Hematopoietic multipotent progenitor cell treated with erythropoietin and hydrocortisone succinate and interleukin-3 and kit ligand, for 15 days (in vitro differentiated cells): ENCODE results near the gene UNC45A.
"Not testable (repeated sequence)": the region's sequence is repeated elsewhere in the genome, so short reads cannot be mapped to it uniquely, and the experiment has no call there.

Source experiments
- DNase-seq: peaks from one replicate; pipeline ENCODE4 v3.0.0-alpha.2; 2015; ENCODE audit warnings: low spot score

UNC45A gene

GRCh38 chr15:90903733-90904536 lies 31.1 kb upstream of the UNC45A start:
- DNase-seq, result peak; percentile 80

DNA sequence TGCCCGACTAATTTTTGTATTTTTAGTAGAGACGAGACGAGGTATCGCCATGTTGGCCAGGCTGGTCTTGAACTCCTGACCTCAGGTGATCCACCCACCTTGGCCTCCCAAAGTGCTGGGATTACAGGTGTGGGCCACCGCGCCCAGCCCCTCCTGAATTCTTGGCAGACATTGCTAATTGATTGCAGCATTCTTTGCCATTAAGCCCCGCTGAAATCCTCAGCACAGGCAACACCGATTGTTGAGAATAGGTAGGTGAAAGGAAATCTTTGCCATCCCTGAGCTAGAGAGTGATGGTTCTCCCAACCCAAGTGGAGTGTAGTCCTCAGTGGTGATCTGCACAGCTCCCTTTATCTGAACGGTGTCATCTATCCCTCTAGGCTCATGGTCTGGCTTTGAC lies 30.3 kb upstream of the UNC45A start:
- no peak for DNase-seq

DNA sequence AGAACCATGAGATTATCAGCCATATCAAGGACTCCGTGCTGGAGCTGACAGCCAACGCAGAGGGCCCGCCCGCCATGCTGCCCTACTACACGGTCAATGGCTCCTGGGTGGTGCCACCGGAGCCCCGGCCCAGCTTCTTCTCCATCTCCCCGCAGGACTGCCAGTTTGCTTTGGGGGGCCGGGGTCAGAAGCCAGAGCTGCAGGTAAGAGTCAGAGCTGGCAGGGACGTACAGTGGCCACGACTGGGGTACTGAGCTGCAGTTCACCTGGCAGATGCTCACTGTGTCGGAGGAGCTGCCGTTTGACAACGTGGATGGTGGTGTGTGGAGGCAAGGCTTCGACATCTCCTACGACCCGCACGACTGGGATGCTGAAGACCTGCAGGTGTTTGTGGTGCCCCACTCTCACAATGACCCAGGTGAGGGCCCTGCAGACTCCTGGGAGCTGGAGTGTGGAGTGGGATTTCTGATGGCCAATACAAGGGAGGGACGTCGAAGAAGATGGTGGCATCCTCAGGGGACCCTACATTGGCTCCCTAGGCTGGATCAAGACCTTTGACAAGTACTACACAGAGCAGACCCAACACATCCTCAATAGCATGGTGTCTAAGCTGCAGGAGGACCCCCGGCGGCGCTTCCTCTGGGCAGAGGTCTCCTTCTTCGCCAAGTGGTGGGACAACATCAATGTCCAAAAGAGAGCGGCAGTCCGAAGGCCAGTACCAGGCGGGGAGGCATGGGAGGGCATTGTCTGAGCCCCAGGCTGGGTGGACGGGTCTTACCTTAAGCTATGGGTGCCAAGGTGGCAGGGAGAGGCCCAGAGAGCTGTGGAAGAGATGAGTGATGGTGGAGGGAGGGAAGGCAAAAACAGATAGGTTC lies 29.5 kb upstream of the UNC45A start:
- DNase-seq, result no peak

GRCh38 chr15:90906181-90906849 lies 28.8 kb upstream of the UNC45A start:
- DNase-seq, result no peak

DNA sequence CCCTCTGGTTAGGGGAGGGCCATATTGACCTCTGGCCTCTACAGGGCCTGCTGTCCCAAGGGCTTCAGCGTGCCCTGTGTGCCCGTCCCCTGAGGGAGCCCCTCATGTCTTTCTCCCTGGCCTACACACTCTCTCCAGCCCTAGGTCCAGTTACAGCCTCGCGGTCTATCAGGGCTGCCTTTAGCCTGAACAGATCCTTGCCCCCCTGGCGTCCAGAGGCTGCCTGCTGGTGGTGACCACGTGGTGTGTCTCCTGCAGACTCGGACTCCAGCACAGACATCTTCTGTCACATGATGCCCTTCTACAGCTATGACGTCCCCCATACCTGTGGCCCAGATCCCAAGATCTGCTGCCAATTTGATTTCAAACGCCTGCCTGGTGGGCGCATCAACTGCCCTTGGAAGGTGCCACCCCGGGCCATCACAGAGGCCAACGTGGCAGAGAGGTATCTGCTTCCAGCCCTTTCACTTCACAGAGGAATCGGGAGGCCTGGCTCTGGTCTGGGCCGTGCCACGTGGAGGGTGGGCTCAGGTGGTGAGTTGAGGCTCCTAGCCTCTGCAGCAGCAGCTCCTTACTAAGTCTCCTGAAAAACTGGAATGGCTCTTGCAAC lies 27.9 kb upstream of the UNC45A start:
- DNase-seq, result no peak

GRCh38 chr15:90907838-90908507 lies 27.1 kb upstream of the UNC45A start:
- no peak for DNase-seq

DNA sequence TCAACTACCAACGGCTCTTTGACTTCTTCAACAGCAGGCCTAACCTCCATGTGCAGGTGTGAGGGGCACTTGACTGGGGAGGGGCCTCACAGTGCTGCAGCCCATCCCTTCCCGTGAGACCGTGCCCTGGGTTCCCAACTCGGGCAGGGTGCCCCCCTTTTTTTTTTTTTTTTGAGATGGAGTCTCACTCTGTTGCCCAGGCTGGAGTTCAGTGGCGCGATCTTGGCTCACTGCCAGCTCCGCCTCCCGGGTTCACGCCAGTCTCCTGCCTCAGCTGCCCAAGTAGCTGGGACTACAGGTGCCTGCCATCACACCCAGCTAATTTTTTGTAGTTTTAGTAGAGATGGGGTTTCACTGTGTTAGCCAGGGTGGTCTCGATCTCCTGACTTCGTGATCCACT lies 25.6 kb upstream of the UNC45A start:
- not testable (repeated sequence) for DNase-seq

DNA sequence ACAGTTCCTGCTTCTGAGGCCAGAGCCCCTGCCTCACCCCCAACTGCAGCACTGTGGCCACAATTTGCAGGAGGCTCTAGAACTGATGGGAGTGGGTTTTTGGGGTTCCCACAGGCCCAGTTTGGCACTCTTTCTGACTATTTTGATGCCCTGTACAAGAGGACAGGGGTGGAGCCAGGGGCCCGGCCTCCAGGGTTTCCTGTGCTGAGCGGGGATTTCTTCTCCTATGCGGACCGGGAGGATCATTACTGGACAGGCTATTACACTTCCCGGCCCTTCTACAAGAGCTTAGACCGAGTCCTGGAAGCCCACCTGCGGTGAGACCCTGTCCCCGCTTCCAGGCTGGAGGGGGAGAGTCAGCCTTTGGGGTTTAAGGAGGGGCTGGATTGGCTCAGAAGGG lies 25.1 kb upstream of the UNC45A start:
- no peak for DNase-seq

DNA sequence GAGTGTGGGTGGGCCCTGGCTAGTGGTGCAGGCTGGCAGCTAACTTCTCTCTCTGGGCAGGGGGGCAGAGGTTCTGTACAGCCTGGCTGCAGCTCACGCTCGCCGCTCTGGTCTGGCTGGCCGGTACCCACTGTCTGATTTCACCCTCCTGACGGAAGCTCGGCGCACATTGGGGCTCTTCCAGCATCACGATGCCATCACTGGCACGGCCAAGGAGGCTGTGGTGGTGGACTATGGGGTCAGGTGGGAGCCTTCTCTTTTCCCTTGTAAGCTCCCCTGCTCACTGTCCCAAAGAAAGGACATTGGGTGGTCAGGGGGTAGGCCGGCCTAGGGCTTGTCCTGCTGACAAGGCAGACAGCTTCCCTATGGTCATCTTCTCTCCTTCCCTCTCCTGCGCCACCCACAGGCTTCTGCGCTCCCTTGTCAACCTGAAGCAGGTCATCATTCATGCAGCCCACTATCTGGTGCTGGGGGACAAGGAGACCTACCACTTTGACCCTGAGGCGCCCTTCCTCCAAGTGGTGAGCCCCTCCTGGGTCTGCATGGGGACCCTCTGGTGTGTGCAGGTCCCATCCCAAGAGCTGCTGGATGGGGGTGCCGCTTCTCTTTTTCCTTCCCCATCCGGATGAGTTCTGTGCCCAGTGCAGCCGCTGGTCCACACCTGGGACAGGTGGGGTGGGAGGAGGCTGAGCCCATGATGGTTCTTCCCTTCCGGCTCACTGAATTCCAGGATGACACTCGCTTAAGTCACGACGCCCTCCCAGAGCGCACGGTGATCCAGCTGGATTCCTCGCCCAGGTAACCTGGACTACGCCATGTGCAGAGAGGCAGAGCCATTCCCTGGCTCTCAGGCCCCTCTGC lies 24.4 kb upstream of the UNC45A start:
- no peak for DNase-seq

DNA sequence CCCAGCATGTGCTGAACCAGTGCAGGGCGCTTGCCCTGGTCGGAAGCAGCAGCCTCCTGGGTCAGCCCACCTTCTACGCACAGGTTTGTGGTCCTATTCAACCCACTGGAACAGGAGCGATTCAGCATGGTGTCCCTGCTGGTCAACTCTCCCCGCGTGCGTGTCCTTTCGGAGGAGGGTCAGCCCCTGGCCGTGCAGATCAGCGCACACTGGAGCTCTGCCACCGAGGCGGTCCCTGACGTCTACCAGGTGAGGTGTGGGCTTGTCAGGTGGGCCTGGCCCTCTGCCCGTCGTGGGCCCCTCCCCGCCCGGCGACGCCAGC lies 23.8 kb upstream of the UNC45A start:
- no peak for DNase-seq

GRCh38 chr15:90911906-90912769 lies 22.9 kb upstream of the UNC45A start:
- DNase-seq, result no peak

- DNase-seq, result no peak
Observed at GRCh38 chr15:90912770-90913075, 22.4 kb upstream of the UNC45A start.

DNA sequence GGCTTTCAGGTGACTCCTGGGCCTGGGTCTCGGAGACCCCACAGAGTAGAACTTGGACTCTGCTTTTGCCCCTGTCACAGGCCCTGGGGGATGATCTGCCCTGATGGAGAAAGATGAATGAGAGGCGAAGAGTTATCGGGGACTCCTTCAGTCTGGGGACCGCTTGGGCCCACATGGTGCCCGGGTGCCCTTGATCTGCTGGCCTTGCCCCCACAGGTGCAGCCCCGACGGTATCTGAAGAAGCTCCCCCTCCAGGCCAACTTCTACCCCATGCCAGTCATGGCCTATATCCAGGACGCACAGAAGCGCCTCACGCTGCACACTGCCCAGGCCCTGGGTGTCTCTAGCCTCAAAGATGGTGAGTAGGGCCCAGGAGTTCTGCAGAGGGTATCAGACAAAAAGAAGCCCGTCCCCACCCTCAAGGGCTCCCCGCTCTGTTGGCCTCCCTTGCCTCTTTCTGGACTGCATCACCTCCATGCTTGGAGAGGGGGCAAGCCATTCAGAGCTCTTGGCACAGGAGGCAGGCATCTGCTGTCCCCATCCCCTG lies 21.6 kb upstream of the UNC45A start:
- DNase-seq, result no peak

DNA sequence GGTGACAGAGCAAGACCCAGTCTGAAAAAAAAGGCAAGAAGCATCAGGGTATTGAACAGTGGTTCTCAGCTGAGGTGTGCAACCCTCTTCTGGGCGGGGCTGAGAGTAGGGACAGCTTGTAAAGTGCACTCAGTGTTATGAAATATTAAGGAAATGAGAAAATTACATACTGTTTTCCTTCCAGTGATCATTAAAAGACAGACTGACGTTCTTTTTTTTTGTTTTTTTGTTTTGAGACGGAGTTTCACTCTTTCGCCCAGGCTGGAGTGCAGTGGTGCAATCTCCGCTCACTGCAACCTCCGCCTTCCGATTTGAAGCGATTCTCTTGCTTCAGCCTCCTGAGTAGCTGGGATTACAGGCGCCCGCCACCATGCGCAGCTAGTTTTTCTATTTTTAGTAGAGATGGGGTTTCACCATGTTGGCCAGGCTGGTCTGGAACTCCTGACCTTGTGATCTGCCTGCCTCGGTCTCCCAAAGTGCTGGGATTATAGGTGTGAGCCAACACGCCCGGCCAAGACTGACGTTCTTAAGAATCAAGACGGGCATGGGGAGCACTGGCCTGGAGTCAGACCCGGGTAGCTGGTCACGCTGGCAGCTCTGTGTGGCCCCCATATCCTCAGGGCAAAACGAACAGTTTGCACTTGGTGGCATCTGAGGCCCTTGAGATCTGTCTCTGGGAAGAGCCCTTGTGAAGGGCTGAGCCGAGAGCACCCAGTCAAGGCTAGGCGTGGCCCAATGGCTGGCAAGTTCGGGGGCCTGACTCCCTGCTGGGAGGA lies 20.6 kb upstream of the UNC45A start:
- no peak for DNase-seq

- no peak for DNase-seq
Observed at GRCh38 chr15:90915216-90915807, 19.8 kb upstream of the UNC45A start.

DNA sequence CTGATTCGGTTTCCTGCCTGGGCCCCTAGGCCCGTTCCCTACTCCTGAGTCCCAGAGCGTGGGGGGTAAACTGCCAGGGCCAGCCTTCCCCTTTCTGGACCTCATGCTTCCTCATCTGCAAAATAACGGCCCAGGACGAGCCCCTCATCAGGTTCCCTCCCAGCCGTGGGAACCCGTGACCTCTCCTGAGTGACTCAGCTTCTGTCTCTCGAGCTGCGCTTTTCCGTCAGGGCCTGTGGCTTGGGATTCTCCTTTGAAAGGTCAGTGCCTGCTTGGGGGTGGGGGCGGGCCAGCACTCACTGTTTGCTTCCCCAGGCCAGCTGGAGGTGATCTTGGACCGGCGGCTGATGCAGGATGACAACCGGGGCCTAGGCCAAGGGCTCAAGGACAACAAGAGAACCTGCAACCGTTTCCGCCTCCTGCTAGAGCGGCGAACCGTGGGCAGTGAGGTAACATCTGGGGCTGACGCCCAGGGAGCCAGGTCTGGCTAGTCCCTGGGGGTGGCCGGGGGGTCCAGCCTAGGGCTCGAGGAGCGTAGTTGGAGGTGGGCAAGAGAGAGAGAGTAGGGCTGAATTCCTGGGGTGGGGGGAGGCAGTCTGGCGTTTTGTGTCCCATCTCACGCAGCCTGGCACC lies 19.2 kb upstream of the UNC45A start:
- no peak for DNase-seq

DNA sequence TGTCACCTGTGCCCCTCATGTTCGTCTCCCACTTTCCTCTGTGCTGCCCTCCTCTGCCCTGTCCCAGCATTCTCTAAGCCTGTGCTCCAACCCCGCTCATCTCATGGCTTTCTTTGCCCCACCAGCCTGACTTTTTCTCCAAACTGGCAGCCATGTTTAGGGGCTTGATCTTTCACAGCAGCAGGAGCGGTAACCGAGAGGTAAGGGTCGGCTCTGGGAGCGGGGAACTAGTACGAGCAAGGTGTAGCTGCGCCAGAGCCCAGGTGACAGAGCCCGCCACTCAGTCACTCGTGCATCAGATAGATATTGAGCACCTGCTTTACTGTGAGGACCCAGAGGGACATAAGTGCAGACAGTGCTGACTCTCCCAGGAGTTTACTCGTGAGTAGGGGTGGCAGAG lies 18.6 kb upstream of the UNC45A start:
- DNase-seq, result no peak

- DNase-seq, result no peak
Observed at GRCh38 chr15:90917569-90917968, 17.5 kb upstream of the UNC45A start.
